NOMO-1 treated with DMSO at 0.1 percent for 48 hours (cell line): ENCODE data around the gene RALGAPA1.
"Not testable (repeated sequence)": the region's sequence is repeated elsewhere in the genome, so short reads cannot be mapped to it uniquely, and the experiment has no call there.

Experiments used
- DNase-seq: peaks from one replicate; lab custom pipeline; 2025; ENCODE audit not compliant: unreplicated experiment; lab: John Stamatoyannopoulos, UW

Gene RALGAPA1

DNA sequence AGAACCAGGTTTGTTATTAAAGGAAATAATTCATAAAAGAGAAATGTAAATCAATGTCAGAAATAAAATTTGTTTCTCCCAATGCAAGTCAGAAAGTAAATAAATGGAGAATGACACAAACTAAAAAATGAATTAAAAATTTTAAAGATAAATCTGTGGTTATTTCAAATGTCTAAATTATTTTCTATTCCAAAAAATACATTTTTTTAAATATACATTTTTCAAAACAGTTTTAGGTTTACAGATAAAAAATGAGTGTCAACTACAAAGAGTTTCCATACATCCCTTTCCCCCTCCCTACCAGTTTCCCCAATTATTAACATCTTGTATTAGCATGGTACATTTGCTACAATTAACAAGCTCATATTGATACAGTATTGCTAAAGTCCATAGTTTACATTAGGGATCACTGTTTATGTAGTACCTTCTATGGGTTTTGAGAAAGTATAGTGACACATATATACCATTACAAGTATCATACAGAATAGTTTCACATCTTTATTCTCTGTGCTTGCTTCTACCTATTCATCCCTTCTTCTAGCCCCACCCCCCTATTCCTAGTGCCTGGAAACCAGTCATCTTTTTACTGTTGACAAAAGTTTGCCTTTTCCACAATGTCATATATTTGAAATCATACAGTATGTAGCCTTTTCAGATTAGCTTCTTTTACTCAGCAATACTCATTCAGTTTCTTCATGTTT is 104.2 kb downstream of the RALGAPA1 start:
- no peak for DNase-seq

DNA sequence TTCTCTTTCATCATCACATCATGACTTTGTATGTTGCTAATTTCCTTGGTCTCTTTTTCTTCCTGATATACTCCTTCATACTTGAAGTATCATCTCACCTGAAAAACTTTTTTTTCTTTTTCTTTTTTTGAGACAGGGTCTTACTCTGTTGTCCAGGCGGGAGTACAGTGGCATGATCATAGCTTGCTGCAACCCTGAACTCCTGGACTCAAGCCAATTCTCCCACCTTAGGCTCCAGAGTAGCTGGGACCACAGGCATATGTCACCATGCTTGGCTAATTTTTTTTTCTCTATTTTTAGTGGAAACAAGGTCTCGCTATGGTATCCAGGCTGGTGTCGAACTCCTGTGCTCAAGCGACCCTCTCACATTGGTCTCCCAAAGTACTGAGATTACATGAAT is 107.6 kb downstream of the RALGAPA1 start:
- no peak for DNase-seq

DNA sequence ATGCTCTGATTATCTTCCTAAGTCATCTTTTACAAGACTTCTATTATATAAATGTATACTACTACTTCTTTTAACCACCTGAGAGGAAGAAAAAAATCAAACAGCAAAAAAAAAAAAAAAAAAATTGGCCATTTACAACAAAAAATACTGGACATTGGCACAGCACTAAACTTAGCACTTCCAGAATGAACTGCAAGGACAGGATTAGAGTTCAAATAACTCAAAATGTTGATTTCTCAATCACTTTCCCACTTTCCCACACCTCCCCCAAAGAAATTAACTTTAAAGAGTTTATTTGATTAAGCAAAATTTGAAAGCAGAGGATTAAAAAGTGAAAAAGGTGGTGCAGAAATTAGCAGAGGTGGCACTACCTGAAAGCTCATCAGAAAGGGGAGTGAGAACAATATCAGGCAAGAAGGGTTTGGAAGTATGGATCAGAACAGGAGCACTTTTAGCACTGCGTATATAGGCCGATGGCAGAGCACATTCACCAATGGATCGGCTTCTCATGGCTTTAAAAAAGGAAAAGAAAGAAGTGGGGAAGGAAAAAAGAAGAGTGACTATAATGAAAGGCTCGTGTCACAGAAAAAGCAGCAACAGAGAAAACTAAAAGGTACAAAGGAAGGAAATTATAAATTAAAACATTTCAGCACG is 109.2 kb downstream of the RALGAPA1 start:
- no peak for DNase-seq

DNA sequence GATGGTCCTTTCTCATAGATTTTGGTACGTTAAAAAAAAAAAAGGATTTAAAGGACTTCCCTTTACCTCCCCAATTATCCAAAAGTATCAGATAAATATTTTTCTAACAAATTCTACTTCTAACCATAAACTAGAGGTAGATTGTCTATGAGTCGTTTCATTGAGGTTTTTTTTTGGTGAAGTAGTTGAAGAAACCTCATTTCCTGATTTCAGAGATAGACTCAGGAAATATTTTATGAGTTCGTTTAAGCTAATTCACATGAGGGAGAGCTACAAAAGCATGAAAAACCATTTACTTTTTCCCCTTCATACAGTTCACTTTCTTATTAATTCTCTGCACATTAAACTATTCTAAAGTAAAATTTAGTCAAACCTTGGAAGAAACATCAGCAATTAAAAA is 112.5 kb downstream of the RALGAPA1 start:
- peak; percentile 12 for DNase-seq

DNA sequence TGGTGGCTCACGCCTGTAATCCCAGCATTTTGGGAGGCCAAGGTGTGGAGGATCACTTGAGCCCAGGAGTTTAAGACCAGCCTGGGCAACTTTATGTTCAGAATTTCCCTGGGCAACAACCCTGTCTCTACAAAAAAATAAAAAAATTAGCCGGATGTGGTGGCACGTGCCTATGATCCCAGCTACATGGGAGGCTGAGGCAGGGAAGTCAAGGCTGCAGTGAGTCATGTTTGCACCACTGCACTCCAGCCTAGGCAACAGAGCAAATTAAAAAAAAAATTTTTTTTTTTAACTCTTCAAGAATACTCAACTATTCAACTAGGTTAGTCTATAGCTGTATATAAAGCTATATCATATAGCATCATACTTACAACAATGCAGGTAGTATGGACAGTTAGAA is 113.0 kb downstream of the RALGAPA1 start:
- DNase-seq: no peak

DNA sequence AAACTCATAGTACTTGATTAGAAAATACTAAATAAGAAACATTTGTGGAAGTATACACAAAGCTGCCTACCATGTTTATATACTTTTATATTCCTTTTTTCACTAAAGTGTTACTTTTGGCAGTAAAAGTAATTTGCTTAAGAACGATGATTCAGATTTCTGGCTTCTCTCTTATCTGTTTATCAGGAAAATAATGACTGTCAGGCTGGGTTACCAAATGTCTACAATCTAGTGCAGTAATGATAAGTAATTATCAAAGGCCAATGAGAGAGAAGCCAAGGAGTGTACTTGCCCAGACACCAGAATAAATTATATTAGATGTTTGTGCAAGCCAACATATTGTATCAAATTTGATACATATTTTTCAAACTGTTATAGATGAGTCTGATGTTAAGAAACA is 113.4 kb downstream of the RALGAPA1 start:
- DNase-seq: no peak

DNA sequence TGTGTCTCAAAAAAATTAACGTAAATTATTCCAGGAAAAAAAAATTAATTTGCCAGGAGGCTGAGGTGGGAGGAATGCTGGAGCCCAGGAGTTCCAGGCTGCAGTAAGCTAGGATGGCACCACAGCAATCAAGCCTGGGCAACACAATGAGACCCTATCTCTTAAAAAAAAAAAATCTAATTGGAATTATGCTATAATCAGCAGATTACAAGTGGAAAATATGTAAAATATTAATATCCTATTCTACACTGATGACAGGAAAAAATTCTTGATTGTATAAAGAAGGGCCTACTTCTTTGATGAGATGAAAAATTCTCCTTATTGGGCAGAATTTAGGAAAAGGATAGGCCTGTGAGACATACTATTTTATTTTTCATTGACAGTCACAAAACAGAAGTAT is 114.0 kb downstream of the RALGAPA1 start:
- DNase-seq: no peak

DNA sequence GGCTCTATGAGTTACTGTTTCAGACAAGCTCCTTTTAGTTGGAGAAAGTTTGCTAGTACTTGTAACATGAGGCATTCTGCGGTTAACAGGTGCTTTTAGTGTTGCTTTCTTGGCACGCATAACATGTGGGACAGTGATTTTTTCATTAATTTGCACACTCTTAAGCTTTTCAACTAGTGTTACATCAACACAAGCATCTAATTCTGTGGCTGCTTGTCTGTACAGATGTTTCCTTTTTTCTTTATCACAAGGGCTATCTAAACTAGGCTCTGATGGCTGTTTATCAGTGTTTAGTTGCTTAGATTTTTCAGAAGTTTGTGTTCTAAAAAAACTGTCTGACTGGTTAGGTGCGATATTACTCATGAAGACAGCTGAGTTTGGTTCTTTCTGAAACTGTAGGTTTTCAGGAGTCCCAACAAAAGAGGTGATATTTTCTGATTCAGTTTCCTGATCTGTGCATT is 120.1 kb downstream of the RALGAPA1 start:
- DNase-seq: no peak

DNA sequence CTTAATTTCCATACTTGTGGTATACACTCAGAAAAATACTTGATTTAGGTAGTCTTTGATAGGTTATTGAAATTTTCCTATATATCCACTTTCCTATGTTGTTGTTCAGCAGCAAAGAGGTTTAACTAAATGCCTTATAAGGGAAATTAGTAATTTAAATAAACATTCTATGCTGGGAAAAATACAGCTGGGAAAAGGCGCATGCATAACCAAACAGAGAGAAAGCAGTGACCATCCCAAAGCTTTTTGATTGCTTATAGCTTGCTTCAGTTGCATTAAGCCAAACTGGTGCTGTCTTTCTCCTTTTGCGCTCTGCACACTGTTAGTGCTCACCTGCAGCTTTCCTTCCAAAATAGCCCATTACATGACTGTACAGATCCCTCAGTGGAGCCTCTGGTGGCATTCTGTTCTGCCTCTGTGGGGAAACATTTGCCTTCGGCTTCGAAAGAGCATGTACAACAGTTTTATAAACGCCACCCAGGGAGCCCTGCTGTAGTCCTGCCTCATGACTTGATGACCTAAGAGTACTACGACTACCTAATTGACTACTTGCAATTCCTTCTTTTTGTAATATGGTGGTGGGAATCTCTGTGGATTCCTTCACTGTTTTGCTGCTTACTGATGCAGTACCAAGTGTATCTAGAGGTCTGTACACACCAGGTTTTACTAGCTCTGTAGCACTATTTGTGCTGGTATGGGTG is 120.8 kb downstream of the RALGAPA1 start:
- DNase-seq: no peak

DNA sequence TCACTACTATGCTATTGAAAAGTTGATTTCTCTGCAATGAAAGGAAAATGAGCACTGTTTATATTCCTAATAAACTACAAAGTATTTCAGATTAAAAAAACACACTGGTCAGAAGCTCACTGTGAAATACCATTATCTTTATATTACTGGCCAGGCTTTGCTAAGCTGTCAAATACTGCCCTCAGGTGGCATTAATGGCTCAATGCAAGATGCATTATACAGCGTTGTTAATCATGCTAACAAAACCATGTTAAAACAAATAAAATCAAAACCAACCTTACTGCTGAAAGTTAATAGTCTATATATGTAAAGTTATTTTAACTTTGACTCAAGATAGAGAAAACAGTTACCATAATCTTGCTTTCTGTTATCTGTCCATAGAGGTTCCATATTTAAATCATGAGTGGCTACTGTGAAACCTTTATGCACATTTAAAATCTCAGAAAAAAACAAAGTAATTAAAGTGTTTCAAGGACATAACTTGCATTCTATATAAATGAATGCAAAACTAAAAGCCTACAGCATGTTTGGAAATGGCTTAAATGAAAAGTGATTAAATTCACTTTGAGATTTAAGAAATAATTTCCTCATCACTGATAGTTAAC is 121.7 kb downstream of the RALGAPA1 start:
- peak; percentile 49 for DNase-seq

DNA sequence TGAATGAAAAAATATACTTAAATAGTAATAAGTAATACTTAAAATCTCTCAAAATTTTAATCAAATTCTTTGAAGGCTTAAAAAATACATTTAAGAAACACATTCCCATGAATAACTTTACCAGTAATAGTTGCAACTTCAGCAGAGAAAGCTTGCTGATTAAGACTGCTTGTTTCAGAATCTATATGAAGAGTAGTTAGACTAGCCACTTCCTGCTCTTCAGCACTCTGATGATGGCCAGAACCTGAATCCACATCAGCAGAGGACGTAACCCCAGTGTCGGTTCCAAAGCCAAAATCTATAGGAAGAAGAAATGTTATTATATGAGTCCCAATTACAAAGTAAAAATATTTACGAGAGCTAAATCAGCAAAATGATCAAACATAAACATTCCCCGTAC is 125.4 kb downstream of the RALGAPA1 start:
- DNase-seq: not testable (repeated sequence)

DNA sequence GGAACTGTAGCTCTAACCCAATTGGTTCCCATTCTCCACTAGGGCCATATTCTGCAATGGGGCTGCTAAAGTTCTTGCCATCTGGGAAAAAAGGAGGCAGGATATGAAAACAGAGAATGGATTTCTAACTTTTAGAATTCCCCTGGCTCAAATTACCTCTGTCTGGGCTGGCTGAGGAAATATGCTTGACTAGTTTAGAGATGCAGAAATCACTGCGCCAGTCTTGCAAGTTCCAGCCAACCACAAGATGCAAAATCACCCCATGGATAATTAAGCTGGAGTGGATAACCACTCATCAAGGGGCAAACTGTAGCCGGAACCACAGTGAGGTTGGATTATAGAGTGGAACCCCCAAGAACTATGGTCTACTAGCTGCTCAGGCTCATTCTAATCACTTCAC is 126.3 kb downstream of the RALGAPA1 start:
- DNase-seq: no peak

DNA sequence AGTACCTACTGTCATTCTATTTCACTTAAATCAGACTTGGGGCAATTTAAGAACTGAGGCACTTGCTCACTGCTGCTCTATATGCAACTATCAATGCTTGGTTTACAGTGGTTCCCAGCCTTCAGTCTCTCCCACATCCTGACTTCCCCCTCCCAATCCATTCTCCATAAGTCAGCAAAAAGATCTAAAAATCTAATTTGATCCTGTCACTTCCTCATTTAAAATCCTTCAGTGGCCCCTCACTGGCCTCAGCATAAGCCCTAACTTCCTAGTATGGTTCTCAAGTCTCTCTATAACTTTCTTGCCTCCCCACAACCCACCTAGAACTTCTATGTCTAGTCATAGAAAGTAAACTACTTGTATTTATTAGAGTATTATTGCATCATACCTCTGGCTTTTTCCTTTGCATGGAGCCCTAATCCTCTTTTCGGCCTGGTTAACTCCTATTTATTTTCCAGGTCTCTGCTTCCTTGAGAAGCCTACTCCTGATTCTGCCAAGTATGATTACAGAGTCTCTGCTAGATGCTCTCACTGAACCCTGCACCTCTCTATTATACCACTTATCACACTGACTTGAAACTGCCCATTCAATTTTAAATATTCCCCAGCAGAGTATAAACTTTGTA is 130.6 kb downstream of the RALGAPA1 start:
- peak; percentile 11 for DNase-seq

DNA sequence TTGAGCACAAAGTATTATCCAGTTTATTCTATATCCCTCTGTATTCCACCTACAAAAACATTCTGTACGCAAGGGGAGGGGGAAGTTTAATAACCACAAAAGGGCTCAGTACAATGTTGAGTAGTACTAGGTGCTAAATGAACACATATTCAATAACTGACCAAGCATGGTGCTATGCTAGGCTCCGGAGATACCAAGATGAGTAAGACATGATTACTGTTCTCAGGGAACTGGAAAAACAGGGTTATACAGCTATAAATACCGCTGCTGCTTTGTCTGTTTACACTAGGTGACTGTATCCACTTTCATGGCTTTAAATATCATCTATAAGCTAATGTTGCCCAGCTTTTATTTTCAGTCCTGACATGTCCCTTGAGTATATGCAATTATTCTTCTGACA is 139.3 kb downstream of the RALGAPA1 start:
- DNase-seq: no peak

DNA sequence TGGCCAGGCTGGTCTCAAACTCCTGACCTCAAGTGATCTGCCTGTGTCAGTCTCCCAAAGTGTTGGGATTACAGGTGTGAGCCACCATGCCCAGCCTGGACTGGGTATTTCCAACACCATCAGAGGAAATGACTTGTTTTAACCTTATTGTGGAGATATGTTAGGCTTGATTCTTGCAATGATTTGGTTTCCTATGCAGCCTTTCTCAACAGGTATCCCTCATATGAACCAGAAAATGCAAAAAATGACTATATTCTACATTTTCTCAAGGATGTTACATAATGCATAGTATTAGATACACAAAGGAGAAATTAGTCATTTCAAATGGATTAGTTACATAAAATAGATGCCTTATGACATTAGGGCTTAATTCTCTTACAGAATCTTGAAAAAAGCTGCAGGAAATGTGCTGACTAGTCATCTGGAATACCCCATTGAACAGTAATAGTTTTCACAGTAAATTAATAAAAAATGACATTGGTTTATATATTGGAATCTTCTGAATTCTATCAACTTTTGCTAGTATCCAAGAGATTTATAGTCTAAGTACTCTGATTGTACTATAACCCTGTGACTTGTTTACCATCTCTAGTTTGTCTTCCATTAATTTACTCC is 142.6 kb downstream of the RALGAPA1 start:
- DNase-seq: no peak

DNA sequence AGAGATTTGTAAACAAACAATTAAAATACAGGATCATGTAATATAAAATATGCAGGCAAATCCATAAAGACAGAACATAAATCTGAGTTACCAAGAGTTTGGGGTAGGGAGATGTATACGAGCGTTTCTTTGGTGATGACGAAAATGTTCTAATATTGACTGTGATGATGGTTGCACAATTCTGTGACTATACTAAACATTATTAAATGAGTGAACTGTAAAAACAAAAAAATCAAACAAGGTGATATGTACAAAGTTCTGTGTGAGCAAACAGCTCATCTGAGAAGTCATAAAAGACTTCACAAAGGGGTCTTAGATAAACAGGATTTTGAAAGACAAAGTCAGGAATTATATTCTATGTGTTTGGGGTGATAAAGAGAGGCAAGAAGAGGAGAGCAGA is 147.2 kb downstream of the RALGAPA1 start:
- DNase-seq: no peak

DNA sequence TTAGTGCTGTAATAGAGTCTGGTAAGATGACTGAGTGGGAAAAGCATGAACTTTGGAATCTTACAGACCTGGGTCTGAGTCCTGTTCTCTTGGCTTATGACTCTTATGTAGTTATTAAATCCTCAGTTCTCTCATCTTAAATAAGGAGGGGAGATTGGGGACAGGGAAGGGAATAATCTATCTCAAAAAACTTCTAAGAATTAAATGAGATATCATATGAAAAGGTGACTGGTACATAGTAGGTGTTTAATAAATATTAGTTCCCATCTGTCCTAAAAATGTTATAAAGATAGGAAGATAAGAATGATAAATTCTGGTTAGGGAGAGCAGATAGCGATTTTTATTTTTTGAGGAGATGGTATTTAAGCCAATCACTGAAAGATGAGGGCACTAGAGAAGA is 156.1 kb downstream of the RALGAPA1 start:
- no peak for DNase-seq

DNA sequence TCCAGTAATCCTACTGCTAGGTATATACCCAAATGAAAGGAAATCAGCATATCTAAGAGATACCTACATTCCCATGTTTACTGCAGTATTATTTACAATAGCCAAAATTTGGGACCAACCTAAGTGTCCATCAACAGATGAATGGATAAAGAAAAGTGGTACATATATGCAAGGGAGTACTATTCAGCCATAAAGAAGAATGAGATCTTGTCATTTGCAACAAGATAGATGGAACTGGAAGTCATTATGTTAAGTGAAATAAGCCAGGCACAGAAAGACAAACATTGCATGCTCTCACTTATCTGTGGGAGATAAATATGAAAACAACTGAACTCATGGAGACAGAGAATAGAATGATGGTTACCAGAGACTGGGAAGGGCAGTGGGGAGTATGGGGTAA is 165.6 kb downstream of the RALGAPA1 start:
- no peak for DNase-seq

DNA sequence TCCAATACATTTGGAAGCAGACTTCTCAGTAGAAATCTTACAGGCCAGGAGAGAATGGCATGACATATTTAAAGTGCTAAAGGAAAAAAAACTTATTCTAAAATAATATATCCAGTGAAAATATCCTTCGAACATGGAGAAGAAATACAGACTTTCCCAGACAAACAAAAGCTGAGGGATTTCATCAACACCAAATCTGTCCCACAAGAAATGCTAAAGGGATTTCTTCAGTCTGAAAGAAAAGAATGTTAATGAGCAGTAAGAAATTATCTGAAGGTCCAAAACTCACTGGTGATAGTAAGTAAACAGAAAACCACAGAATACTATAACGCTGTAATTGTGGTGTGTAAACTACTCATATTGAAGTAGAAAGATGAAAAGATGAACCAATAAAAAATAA is 171.2 kb downstream of the RALGAPA1 start:
- no peak for DNase-seq

DNA sequence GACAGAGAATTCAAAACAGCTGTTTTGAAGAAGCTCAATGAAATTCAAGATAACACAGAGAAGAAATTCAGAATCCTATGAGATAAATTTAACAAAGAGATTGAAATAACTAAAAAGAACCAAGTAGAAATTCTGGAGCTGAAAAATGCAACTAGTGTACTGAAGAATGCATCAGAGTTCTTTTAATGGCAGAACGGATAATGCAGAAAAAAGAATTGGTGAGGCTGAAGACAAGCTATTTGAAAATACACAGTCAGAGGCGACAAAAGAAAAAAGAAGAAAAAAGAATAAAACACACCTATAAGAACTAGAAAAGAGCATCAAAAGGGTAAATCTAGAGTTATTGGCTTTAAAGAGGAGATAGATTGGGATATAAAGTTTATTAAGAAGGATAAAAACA is 171.8 kb downstream of the RALGAPA1 start:
- DNase-seq: no peak

DNA sequence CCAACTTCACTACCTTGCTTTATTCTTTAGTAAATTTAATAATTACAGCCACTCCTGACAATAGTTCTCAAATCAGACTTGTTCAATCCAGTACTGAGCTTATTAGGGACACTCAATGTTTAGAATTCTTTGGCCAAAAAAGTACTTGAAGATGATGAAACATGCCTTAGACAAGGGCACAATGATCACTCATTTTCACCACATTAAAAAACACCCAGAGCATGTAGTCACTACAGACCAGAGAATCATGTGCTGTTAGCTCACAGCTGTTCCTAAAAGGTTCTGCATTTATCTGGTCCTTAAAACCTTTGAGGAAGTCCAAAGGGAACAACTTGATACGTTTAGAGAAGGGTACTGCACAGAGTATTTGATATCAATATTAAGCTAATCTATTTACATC is 176.4 kb downstream of the RALGAPA1 start:
- no peak for DNase-seq
